K562 (cell line): ENCODE measurements around the gene ETV7. TPM values are rescaled to one million over a fixed set of nuclear protein-coding genes. Genes with fewer than 3 reads are reported as not detected.

Experiments
- BCLAF1 ChIP-seq, 2 experiments: fragments of 450-650 bp in 1 of 2; IDR thresholded peaks; 2 replicates each; pipeline ENCODE4 v1.6.1; 2011 to 2017; ENCODE audit warnings: low read depth in 2 of 2, antibody characterized with exemption in 1 of 2, borderline replicate concordance in 1 of 2, low read length in 1 of 2, mild to moderate bottlenecking in 1 of 2, mixed read lengths in 1 of 2; ENCODE audit not compliant: control insufficient read depth in 1 of 2
- CBX8 ChIP-seq: fragments of 200-600 bp; sonication (generic); IDR thresholded peaks from 2 replicates; pipeline ENCODE4 v1.6.1; 2012; ENCODE audit warnings: borderline replicate concordance, mixed run types, low read depth, mild to moderate bottlenecking, moderate library complexity, mixed read lengths, low read length, control low read depth, inconsistent platforms; ENCODE audit not compliant: poor library complexity, severe bottlenecking; ENCODE audit errors: extremely low read depth
- XRCC5 ChIP-seq: fragments of 200-400 bp; formaldehyde crosslinking; IDR thresholded peaks from 2 replicates; pipeline ENCODE4 v1.6.1; 2017; ENCODE audit warnings: low read depth, mild to moderate bottlenecking, low read length
- ZBTB40 ChIP-seq, 2 experiments: fragments of 450-650 bp in 1 of 2; sonication (generic) in 1 of 2; formaldehyde crosslinking in 1 of 2; IDR thresholded peaks; 2 replicates each; pipeline versions ENCODE4 v1.7.1 to v1.9.0; 2016 to 2022; ENCODE audit warnings: inconsistent platforms in 1 of 2, mild to moderate bottlenecking in 1 of 2, missing genetic modification reagents in 1 of 2
- polyA plus RNA-seq, 8 experiments: library from polyadenylated mRNA; depleted of rRNA in 4 of 8; stranded (reverse) in 5 of 8; unstranded in 3 of 8; fragments of >200 nt; fragmentation: Nextera tagmentation in 2 of 8; fragmentation: Illumina TruSeq in 1 of 8; extraction: Ambion mirVana in 2 of 8; extraction: Trizol in 1 of 8; gene quantifications; 2 replicates each; pipeline versions ENCODE4 v1.2.1 to v1.2.3, GENCODE V29; 2011 to 2014; ENCODE audit warnings: inconsistent platforms in 1 of 8, missing spikeins in 1 of 8
- total RNA-seq, 7 experiments: library from RNA; depleted of rRNA in 6 of 7; stranded (reverse); fragments of >200 nt in 6 of 7; fragmentation: Illumina TruSeq in 2 of 7; extraction: Trizol in 2 of 7; gene quantifications; 2 replicates each; pipeline versions ENCODE4 v1.2.1 to v1.2.3, GENCODE V29; 2011 to 2021; ENCODE audit warnings: low replicate concordance in 1 of 7

Gene ETV7
- total and polyA plus RNA-seq, 9 of the 15 experiments (the other 6 are each of a cell fraction or from before 2014, with no cell fraction given) = 0.07 to 0.22 (median 0.14) TPM; not detected in 3

GRCh38 chr6:36334832-36335459 is 52.5 kb downstream of the ETV7 start (continued):
- no peak for TF ChIP-seq ZBTB40 (IDR thresholded peaks at IDR 0.05)
- no peak for TF ChIP-seq ZBTB40 (CRISPR knock-in tag; IDR thresholded peaks at IDR 0.05)
- TF ChIP-seq CBX8 = no peak
- TF ChIP-seq BCLAF1 (IDR thresholded peaks at IDR 0.05; ENCODE audit: borderline replicate concordance in 1 of 2, control insufficient read depth in 1 of 2, low read depth in 2 of 2, low read length in 1 of 2) = no peak
- no peak for TF ChIP-seq XRCC5
- TF ChIP-seq, all 486 proteins: peak for 39
